Medulla oblongata (tissue), 1 donor: ENCODE measurements around the gene AHCTF1.

Source experiments
- DNase-seq: peaks from one replicate; pipeline ENCODE4 v3.0.0-alpha.2; 2015; ENCODE audit errors: extremely low spot score

AHCTF1 gene

DNA sequence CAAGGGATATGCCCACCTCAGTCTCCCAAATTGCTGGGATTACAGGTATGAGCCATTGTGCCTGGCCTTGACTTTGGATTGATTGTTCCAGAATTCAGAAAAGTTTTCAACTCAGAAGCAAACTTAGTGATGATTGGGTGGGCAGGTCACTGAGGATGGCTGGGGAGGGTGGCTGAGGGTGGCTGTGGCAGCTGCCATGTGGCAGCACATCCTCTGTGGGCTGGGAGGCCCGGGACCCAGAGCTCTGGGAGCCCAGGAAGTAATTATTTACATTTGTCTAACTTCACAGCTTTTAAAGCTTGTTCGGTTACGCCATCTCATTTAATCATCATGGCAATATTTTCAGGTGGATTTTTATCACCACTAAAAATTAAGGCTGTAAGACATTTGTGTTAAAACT is 131.4 kb downstream of the AHCTF1 start:
- no peak for DNase-seq

DNA sequence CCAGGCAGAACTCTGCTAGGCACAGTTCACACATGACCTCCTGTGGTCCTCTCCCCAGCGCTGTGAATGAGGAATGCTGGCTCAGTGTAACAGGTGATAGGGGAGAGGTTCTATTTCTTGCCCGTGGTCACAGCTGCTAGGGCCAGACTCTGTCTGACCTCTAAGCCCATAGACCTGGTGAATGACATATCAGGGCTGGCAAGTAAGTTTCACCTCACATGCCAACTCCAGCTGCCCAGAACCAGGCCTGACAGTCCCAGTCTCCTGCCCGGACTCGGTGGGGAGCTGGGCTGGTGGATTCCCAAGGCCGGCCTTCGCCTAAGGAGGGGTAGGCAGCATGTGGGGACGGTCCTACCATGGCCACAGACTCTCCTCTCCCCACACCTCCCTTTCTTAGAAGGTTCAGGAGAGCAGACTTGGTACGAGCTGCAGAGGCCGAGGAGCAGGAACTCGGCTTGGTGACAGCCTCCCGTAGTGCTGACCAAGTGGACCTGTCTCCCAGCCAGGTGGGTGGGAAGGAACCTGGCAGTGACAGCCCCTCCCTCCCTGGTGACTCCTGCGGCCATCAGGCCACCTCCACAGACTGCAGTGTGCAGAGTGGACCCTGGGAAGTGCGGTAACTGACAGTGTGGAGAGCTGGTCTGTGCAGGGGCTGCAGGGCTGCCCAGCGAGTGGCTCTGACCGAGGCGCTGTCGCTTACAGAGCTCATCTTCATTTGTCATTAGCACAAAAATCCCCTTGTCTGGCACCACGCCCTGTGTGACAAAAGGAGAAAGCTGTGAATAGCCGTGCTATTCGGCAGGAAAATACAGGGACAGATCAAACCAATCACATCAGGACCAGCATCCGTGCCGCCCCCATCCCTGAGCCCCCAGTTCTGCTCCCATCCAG is 132.9 kb downstream of the AHCTF1 start:
- DNase-seq = no peak

DNA sequence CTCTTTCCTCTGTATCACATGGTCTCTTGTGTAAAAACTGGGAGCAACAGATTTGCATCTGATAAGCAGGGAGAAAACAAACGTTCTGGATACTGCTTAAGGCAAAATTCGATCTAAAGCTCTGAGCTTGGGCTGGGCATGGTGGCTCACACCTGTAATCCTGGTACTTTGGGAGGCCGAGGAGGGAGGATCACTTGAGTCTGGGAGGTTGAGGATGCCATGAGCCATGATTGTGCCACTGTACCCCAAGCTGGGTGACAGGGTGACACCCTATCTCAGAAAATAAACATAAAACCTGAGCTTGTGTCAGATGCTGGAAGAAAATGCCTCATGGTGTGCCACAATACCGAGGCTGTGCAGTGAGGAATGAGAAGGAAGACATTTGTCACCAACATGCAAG is 133.6 kb downstream of the AHCTF1 start:
- DNase-seq = no peak

DNA sequence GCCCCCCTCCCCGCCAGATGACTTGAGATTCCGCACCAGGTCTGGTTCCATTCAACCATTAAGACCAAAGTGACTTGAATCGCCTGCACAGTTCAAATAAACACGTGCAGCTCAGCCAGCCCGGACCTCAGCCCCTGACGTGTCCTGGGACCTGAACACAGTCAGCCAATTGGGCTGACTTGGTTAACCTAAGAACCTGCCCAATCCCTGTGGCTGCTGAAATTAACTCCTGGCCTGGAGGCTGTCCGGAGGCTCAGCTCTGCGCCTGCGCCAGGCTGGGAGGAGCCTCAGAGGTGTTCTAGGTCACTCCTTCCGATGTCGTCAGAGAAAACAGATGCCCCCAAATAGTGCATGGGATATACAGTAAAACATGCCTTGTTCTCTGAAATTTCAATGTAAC is 134.2 kb downstream of the AHCTF1 start:
- DNase-seq = no peak

DNA sequence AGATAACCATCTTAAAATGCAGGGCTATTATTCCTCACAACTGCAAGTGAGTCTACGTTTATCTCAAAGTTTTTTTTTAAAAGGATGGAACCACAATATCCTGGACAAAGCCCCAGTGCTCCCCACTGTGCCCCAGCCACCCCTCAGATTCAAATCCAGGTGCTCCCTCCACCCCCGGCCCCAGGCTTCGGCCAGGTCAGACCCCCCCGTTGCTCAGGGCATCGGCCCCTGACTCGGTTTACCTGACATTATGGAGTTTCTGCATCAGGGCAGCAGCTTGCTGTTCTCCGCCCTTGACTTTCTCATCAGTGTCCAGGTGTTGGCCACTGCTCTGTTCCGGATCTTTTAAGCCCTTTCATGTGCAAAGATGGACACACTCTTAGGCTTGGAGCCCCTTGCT is 134.6 kb downstream of the AHCTF1 start:
- DNase-seq = no peak

DNA sequence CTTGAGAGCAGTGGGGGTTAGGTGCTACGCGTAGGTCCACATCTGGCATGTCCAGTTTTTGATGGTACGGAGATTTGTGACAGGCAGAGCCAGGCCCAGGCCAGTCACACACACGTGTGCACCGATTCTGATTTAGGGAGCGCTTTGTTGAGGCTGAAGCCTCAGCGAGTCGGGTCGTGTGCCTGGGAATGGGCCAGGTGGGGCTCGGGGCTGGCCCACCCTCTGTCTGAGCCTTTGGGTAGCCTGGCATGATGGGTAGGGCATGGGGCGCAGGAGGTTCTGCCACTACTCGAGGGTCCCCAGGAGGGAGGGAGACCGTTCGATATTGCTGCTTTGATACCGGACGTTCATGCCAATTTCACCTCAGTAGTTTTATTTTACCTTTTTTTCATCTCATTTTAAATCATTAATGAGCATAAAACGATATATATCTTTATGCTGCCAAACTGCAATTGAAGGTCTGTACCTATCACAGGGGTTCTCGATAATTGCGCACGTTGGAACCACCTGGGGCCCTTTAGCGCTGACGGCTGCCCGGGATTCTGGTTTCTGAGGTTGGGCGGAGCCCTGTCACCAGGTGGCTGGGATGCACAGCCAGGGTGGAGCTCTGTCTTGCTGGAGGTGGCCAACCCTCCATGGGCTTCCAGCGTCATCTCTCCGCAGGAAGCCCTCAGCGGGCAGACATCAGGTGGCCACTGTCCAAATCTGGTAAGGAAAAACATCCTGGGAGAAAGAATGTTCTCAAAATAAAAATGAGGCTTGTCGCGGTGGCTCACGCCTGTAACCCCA is 135.6 kb downstream of the AHCTF1 start:
- no peak for DNase-seq

DNA sequence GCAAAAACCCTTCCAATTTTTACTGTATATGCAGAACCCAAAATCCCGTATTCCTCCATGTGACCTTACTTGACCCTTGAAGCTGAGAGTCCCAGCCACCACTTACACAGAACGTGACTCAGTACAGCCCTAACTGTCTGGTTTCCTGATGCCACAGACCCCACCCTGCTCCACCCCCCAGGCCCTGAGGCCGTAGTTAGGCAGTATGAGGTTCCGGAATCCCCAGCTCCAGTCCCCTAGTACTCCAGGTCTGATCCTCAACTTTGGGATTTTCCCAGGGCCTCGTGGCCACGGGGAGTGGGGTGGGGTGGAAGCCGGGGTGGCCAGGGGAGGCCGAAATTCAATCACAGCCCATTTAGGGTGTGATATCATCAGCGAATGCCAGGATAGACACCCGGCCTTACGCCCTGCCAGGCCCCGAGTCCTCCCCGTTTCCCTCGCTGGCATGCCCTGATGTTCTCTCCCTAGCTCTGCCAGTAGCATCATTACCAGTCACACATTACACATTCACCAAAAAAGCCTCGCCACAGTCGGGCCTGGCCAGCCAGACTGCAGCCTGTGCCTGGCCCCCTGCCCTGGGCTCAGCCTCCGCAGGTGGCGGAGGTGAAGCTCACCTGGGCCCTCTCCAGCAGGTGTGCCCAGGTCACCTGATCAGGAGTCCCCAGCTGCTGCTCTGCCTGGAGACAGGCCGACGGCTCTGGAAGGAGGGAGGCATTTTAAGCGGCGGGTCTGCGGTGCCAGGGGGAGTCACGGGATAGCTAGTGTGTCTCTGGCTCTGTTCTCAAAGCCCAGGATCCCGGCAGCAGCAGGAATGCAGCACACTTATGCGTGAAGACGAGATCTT is 136.7 kb downstream of the AHCTF1 start:
- no peak for DNase-seq

DNA sequence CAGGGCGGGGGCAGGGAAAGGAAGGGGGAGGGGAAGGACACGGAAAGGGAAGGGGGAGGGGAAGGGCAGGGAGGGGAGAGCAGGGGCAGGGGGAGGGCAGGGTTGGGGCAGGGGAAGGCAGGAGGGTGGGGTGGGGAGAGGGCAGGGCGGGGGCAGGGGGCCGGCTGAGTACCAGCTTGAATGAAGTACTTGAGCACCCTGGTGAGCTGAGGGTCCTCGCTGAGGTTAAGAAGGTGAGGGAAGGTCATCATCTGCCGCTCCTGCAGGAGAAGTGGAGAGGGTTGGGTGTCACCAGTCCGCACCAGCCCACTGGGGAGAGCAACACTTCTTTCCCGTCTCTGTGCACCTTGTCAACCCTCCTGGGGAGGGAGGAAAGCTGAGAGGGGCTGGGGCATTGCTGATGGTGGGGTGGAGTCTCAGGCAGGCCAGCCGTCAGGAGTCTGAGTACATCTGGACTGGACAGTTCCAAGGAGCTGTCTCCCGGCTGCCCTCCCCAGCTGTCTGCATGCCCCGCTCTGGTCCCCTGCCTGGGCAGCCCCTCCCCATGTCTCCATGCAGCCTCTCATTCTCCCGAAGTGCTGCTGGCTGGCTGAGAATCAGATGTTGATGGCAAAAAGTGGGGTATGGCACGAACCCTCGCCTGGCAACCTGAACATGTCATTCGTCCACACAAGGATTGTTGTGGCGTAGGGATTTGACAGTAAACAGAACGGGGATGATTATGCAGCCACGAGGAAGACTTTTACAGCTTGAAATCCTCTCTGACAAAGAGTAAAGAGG is 137.5 kb downstream of the AHCTF1 start:
- DNase-seq = no peak

DNA sequence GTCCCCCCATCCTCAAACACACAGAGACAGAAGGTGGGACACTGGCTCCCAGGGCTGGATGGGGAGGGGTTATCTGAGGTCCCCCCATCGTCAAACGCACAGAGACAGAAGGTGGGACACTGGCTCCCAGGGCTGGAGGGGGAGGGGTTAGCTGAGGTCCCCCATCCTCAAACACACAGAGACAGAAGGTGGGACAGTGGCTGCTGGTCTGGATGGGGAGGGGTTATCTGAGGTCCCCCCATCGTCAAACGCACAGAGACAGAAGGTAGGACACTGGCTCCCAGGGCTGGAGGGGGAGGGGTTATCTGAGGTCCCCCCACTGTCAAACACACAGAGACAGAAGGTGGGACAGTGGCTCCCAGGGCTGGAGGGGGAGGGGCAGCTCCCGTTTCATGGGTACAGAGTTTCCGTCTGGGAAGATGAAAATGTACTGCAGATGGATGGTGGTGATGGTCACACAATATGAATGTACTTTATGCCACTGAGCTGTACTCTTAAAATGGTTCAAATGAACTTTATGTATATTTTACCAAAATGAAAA is 138.3 kb downstream of the AHCTF1 start:
- DNase-seq = no peak

DNA sequence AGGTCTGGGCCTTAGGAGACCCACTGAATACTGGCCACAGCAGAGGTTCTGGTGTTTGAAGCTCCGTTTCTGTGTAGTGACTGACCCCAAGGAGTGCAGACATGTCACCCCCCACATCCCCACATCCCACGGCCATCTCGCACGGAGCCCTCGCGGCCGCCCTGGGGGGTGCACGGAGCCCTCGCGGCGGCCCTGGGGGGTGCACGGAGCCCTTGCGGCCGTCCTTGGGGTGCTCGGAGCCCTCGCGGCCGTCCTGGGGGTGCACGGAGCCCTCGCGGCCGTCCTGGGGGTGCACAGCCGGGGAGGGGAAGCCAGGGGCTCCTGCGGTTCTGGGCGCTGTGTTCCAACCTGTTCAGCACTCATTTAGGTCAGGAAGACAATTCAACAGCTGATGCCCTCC is 139.1 kb downstream of the AHCTF1 start:
- no peak for DNase-seq

DNA sequence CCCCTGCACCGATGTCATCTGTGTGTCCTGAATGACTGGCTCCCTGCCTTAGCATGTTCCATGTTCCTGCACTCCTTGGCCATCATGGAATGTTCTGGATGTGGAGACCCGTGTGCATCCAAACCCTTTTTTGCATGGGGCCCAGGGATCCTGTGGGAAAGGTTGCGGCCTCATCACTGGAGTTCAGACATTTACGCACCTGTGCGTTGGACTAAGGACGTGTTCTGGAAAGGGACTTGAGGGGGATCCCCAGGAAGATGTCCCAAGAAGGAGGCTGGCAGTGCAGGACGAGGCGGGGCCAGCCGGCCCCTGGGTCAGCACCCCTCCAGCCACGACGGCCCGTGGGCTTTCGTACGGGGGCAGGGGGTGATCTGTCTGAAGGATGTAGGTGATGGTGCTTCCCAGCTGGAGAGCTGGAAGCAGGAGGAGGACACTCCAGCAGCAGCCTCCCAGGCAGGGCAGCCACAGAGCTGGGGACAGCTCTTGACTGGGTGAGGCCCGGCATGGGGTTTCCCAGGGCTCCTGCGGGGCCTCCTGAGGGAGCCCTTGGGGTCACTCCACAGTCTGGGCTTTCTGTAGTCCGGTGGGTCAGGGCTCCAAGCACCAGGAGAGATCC is 140.3 kb downstream of the AHCTF1 start:
- no peak for DNase-seq

DNA sequence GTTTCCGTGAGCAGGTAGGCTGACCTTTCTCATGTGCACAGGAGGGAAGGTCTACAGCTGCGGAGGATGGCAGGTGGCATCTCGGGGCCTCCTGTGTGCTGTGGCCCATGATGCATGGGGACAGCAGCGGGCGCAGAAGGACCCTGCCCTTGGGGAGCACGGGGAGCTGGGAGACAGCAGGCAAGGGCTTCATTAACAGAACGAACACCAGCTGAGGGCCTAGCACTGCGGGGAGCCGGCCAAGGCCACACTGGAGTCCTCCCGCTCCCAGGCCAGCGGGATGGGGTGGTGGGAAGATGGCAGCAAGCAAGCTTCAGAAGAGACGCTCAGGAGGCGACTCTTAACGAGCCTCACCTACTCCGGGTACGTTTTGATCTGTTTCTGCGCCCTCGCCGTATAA is 140.9 kb downstream of the AHCTF1 start:
- no peak for DNase-seq

DNA sequence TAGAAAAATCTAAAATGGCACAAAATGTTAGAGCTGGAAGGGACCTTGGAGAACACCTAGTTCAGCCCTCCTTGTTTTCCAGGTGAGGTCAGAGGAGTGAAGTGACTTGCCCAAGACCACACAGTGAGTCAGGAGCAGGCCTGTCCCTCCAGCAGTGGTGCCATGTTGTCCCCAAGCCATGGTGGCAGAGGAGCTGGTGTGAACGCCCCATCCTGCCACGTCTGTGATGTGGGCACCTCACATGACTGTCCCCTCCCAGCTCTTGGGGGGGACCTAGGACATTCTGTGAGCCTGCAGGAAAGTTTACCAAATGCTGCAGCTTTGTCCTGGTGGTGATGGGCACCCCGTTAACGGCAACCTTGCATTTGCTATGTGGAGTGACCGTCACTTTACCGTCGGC is 141.4 kb downstream of the AHCTF1 start:
- DNase-seq = no peak

DNA sequence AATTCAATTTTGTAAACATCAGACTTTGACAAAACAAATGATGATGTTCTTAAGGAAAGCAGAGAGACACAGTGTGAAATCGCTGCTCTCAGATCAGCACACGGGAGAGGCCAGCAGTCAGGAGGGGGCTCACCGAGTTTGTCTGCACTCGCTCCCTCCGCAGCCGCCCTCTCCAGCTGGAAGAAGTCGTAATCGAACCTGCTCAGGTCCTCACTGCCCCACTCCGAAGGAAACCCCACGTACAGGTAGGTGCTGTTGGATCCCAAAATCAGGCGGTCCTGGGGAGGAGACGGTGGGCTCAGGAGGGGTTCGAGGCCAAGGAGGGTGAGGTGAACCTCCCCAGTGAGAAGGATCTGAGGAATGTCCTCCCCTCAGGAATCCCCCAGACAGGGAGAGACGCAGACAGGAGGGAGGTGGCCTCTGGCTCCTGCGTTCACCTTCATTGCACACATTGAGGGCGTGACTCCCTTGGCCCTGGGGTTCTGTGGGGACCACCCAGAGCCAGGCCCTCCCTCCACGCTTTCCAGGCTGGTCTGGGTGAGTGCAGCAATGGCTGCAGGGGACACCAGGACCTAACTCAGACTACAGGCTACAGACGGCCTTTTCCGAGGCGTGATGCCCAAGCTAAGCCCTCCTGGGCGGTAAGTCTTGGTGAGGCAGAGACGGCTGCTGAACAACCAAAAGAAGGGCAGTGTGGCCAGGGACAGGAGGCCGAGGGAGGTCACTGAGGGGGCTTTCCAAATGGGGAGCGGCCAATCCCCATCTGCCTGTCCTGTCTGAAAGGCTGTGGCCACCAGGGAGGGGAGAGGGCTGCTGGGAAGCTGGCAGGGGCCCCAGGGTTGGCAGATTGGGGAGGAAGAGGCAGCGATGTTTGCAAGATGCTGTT is 142.1 kb downstream of the AHCTF1 start:
- no peak for DNase-seq
